ENCODE measurements around the gene ATP1A4.

GRCh38 chr1:160187407-160187806, 36.0 kb downstream of the ATP1A4 start:
- TF ChIP-seq, protein P1, sequence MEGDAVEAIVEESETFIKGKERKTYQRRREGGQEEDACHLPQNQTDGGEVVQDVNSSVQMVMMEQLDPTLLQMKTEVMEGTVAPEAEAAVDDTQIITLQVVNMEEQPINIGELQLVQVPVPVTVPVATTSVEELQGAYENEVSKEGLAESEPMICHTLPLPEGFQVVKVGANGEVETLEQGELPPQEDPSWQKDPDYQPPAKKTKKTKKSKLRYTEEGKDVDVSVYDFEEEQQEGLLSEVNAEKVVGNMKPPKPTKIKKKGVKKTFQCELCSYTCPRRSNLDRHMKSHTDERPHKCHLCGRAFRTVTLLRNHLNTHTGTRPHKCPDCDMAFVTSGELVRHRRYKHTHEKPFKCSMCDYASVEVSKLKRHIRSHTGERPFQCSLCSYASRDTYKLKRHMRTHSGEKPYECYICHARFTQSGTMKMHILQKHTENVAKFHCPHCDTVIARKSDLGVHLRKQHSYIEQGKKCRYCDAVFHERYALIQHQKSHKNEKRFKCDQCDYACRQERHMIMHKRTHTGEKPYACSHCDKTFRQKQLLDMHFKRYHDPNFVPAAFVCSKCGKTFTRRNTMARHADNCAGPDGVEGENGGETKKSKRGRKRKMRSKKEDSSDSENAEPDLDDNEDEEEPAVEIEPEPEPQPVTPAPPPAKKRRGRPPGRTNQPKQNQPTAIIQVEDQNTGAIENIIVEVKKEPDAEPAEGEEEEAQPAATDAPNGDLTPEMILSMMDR (IDR thresholded peaks at IDR 0.05) = no peak
- no peak for TF ChIP-seq POLR2A (IDR thresholded peaks at IDR 0.05)

Data from right lobe of liver (tissue), 4 donors.